SK-N-SH (cell line): ENCODE data around the gene MRPS22. TPM values are rescaled to one million over a fixed set of nuclear protein-coding genes. Genes with fewer than 3 reads are reported as not detected.

Source experiments
- CTCF ChIA-PET: fragments of 300-600, 350-600 bp; formaldehyde crosslinking; extraction: SDS; loops from one replicate; lab custom pipeline; 2021; lab: Yijun Ruan, JAX
- POLR2A ChIA-PET: fragments of 350-600 bp; sonication (Branson Sonifier 250); formaldehyde crosslinking; extraction: SDS; loops from one replicate; lab custom pipeline; 2020; ENCODE audit warnings: antibody characterized with exemption, inconsistent platforms; lab: Yijun Ruan, JAX
- DNase-seq: peaks from one replicate; pipeline ENCODE4 v3.0.0; 2012
- H2AFZ ChIP-seq: fragments of 200-600 bp; sonication (generic); 2 replicates; pipeline ENCODE4 v1.8.1; 2016; ENCODE audit warnings: antibody characterized with exemption, mild to moderate bottlenecking, low read depth
- H3F3A ChIP-seq: fragments of 200-600 bp; sonication (generic); replicated peaks from 2 replicates; pipeline ENCODE3; 2016; ENCODE audit warnings: antibody characterized with exemption, mild to moderate bottlenecking; ENCODE audit not compliant: insufficient read depth
- H3K27ac ChIP-seq, 2 experiments: fragments of 200-500 bp in 1 of 2; fragments of 200-600 bp in 1 of 2; sonication (Bioruptor generic) in 1 of 2; sonication (generic), shearing (Covaris generic) in 1 of 2; 2 replicates each; pipeline versions ENCODE4 v1.5.1 to v1.6.1; 2014 to 2016; ENCODE audit warnings: low read depth in 2 of 2, inconsistent platforms in 1 of 2, low read length in 1 of 2, mild to moderate bottlenecking in 1 of 2, mixed read lengths in 1 of 2
- H3K27me3 ChIP-seq: fragments of 200-600 bp; sonication (generic), shearing (Covaris generic); 2 replicates; pipeline ENCODE4 v1.6.1; 2016; ENCODE audit warnings: mixed run types; ENCODE audit not compliant: insufficient read depth
- H3K36me3 ChIP-seq, 2 experiments: fragments of 200-500 bp in 1 of 2; fragments of 200-600 bp in 1 of 2; sonication (Bioruptor generic) in 1 of 2; sonication (generic) in 1 of 2; replicated peaks in 1 of 2; 2 replicates each; pipeline versions ENCODE3 to v1.5.1; 2014 to 2016; ENCODE audit warnings: low read length in 1 of 2, mild to moderate bottlenecking in 1 of 2; ENCODE audit not compliant: insufficient read depth in 2 of 2, control insufficient read depth in 1 of 2
- H3K4me1 ChIP-seq, 2 experiments: fragments of 200-500 bp in 1 of 2; fragments of 200-600 bp in 1 of 2; sonication (Bioruptor generic) in 1 of 2; sonication (generic), shearing (Covaris generic) in 1 of 2; 2 replicates each; pipeline versions ENCODE4 v1.5.1 to v1.6.1; 2014 to 2016; ENCODE audit warnings: low read depth in 1 of 2, low read length in 1 of 2, mixed run types in 1 of 2; ENCODE audit not compliant: insufficient read depth in 2 of 2, control insufficient read depth in 1 of 2
- H3K4me2 ChIP-seq: fragments of 200-600 bp; sonication (generic), shearing (Covaris generic); 2 replicates; pipeline ENCODE4 v1.6.1; 2017; ENCODE audit warnings: mixed run types
- H3K4me3 ChIP-seq, 2 experiments: fragments of 200-500 bp in 1 of 2; fragments of 200-600 bp in 1 of 2; sonication (Bioruptor generic) in 1 of 2; sonication (generic), shearing (Covaris generic) in 1 of 2; 2 replicates each; pipeline versions ENCODE4 v1.5.1 to v1.8.1; 2014 to 2016; ENCODE audit warnings: low read depth in 2 of 2, inconsistent platforms in 1 of 2, low read length in 1 of 2, mild to moderate bottlenecking in 1 of 2, mixed read lengths in 1 of 2, moderate library complexity in 1 of 2
- H3K79me2 ChIP-seq: fragments of 200-600 bp; sonication (generic); 2 replicates; pipeline ENCODE4 v1.8.1; 2017; ENCODE audit warnings: mild to moderate bottlenecking; ENCODE audit not compliant: insufficient read depth
- H3K9ac ChIP-seq: fragments of 200-600 bp; sonication (generic); 2 replicates; pipeline ENCODE4 v1.6.1; 2017; ENCODE audit warnings: mixed run types
- H3K9me2 ChIP-seq: fragments of 200-600 bp; sonication (generic); 2 replicates; pipeline ENCODE4 v1.6.1; 2017; ENCODE audit warnings: mixed run types
- H3K9me3 ChIP-seq: fragments of 200-600 bp; sonication (generic); 2 replicates; pipeline ENCODE4 v1.6.1; 2017; ENCODE audit warnings: mixed run types, mild to moderate bottlenecking, moderate library complexity
- H4K20me1 ChIP-seq: fragments of 200-600 bp; sonication (generic); 2 replicates; pipeline ENCODE4 v1.6.1; 2017; ENCODE audit warnings: mild to moderate bottlenecking, mixed run types; ENCODE audit not compliant: insufficient read depth
- CTCF ChIP-seq: fragments of 200-600 bp; sonication (generic); IDR thresholded peaks from 2 replicates; pipeline ENCODE4 v1.6.1; 2017; ENCODE audit warnings: antibody characterized with exemption, mild to moderate bottlenecking, moderate library complexity
- ELF1 ChIP-seq: IDR thresholded peaks from 2 replicates; pipeline ENCODE4 v1.4.0; 2012
- EZH2phosphoT487 ChIP-seq: fragments of 200-600 bp; sonication (generic); IDR thresholded peaks from 2 replicates; pipeline ENCODE4 v1.6.1; 2017; ENCODE audit warnings: low read depth, mixed run types, mild to moderate bottlenecking, antibody characterized with exemption, moderate library complexity, borderline replicate concordance
- FOXJ3 ChIP-seq: sonication (generic); formaldehyde crosslinking; IDR thresholded peaks from 2 replicates; pipeline ENCODE4 v1.5.1; 2020; ENCODE audit warnings: mild to moderate bottlenecking, missing genetic modification reagents
- GABPA ChIP-seq: IDR thresholded peaks from 2 replicates; pipeline ENCODE4 v1.4.0; 2012; ENCODE audit warnings: low read depth, mild to moderate bottlenecking
- JUND ChIP-seq: IDR thresholded peaks from 2 replicates; pipeline ENCODE4 v1.4.0; 2012
- NFIC ChIP-seq: IDR thresholded peaks from 2 replicates; pipeline ENCODE4 v1.4.0; 2012; ENCODE audit warnings: borderline replicate concordance
- POLR2AphosphoS5 ChIP-seq: IDR thresholded peaks from 2 replicates; pipeline ENCODE4 v1.6.1; 2012; ENCODE audit warnings: low read depth, low read length
- RCOR1 ChIP-seq: fragments of 150-350 bp; IDR thresholded peaks from 2 replicates; pipeline ENCODE4 v1.6.1; 2017; ENCODE audit warnings: antibody characterized with exemption, low read length
- RFX5 ChIP-seq: IDR thresholded peaks from 2 replicates; pipeline ENCODE4 v1.6.1; 2012; ENCODE audit warnings: mild to moderate bottlenecking, improper control_type of control experiment, low read length
- SMC3 ChIP-seq: IDR thresholded peaks from 2 replicates; pipeline ENCODE4 v1.6.1; 2012; ENCODE audit warnings: low read depth, low read length, improper control_type of control experiment
- TAF1 ChIP-seq: IDR thresholded peaks from 2 replicates; pipeline ENCODE4 v1.6.1; 2012; ENCODE audit warnings: low read depth, mild to moderate bottlenecking, low read length, moderate library complexity, borderline replicate concordance
- TEAD4 ChIP-seq: IDR thresholded peaks from 2 replicates; pipeline ENCODE4 v1.4.0; 2012; ENCODE audit warnings: mild to moderate bottlenecking, borderline replicate concordance; ENCODE audit not compliant: insufficient read depth
- USF1 ChIP-seq: IDR thresholded peaks from 2 replicates; pipeline ENCODE4 v1.4.0; 2012; ENCODE audit warnings: low read depth, borderline replicate concordance
- ZBTB33 ChIP-seq: IDR thresholded peaks from 2 replicates; pipeline ENCODE4 v1.4.0; 2012; ENCODE audit warnings: low read depth, borderline replicate concordance
- WGBS: methylation state at CpG from one replicate; pipeline ENCODE4 v1.1.6; 2017; ENCODE audit warnings: low lambda C conversion rate; 5-methylcytosine and 5-hydroxymethylcytosine counted together
- polyA plus RNA-seq, 3 experiments: library from polyadenylated mRNA; depleted of rRNA; stranded (reverse); fragments of >200 nt; gene quantifications; 2 replicates each; pipeline ENCODE4 v1.2.3, GENCODE V29; 2012

Gene MRPS22
- polyA plus RNA-seq, 1 of the 3 experiments (the other 2 are of a cell fraction): 50.6 TPM

GRCh38 chr3:139374099-139374498 lies 30.3 kb downstream of the MRPS22 start (continued):
- no peak for TF ChIP-seq EZH2phosphoT487

- Histone ChIP-seq H2AFZ (no peak overlapping the region), H3K27ac (no peak overlapping the region; a peak in 1 of 4 replicates), H3K9me2 (no peaks in the 10 kb centered on the region), H3K4me1 (peaks cover 0 to 4% of the 10 kb centered on the region in 2 experiments; a peak in 1 of 4 replicates), H3K4me2 (no peak overlapping the region), H4K20me1 (peaks cover 42% of the 10 kb centered on the region), H3K4me3 (no peak overlapping the region), H3F3A (no peaks in the 10 kb centered on the region), H3K79me2 (peaks cover 74% of the 10 kb centered on the region), H3K36me3 (peaks cover 90 to 91% of the 10 kb centered on the region in 2 experiments), H3K9me3 (no peaks in the 10 kb centered on the region), H3K27me3 (no peaks in the 10 kb centered on the region), H3K9ac (no peak overlapping the region)
- 96% methylated on average over 3 of the region's 3 CpGs for WGBS
- TF ChIP-seq SMC3: no peak
- TF ChIP-seq ZBTB33: no peak
- no peak for TF ChIP-seq JUND
- TF ChIP-seq TEAD4: no peak
- no peak for TF ChIP-seq USF1
- TF ChIP-seq CTCF: no peak
- no peak for TF ChIP-seq TAF1
- TF ChIP-seq RCOR1: no peak
- no peak for TF ChIP-seq GABPA
- TF ChIP-seq NFIC: no peak
- no peak for TF ChIP-seq FOXJ3 (CRISPR knock-in tag)
- no peak for TF ChIP-seq ELF1
- TF ChIP-seq RFX5: no peak
- no peak for TF ChIP-seq POLR2AphosphoS5
- CTCF ChIA-PET: interaction anchor here (0.8 to 2.1 kb wide), 2 partner anchors 12 to 578 kb away, joined by 3 to 7 read pairs; partner anchors contain the start of gene COPB2
- DNase-seq: no peak
- POLR2A ChIA-PET: no interaction called here
Measured at GRCh38 chr3:139377378-139377777, 33.6 kb downstream of the MRPS22 start.
